Neural progenitor cell (in vitro differentiated cells): ENCODE data around the gene PCNT. TPM values are rescaled to one million over a fixed set of nuclear protein-coding genes. Genes with fewer than 3 reads are reported as not detected.

Experiments used
- DNase-seq: peaks from one replicate; pipeline ENCODE4 v3.0.0-alpha.2; 2016; ENCODE audit warnings: low spot score
- H2AFZ ChIP-seq: fragments of 200-600 bp; sonication (generic); replicated peaks from 2 replicates; pipeline ENCODE4 v1.6.1; 2016; ENCODE audit warnings: antibody characterized with exemption
- H3F3A ChIP-seq: fragments of 200-600 bp; sonication (generic); 2 replicates; pipeline ENCODE4 v1.6.1; 2016; ENCODE audit warnings: antibody characterized with exemption, low read depth
- H3K27ac ChIP-seq: fragments of 200-600 bp; sonication (generic); 2 replicates; pipeline ENCODE4 v1.5.1; 2016; ENCODE audit warnings: mild to moderate bottlenecking
- H3K27me3 ChIP-seq: fragments of 200-600 bp; sonication (generic); 2 replicates; pipeline ENCODE4 v1.6.1; 2016; ENCODE audit warnings: mild to moderate bottlenecking, moderate library complexity
- H3K36me3 ChIP-seq: fragments of 200-600 bp; sonication (generic); 2 replicates; pipeline ENCODE4 v1.5.1; 2016
- H3K4me1 ChIP-seq: fragments of 200-600 bp; sonication (generic); 2 replicates; pipeline ENCODE4 v1.6.1; 2016; ENCODE audit warnings: mixed run types
- H3K4me2 ChIP-seq: fragments of 200-600 bp; sonication (generic); 2 replicates; pipeline ENCODE4 v1.6.1; 2016
- H3K4me3 ChIP-seq: fragments of 200-600 bp; sonication (generic); 2 replicates; pipeline ENCODE4 v1.5.1; 2016
- H3K79me2 ChIP-seq: fragments of 200-600 bp; sonication (generic); 2 replicates; pipeline ENCODE4 v1.6.1; 2016; ENCODE audit warnings: low read depth
- H3K9ac ChIP-seq: fragments of 200-600 bp; sonication (generic); 2 replicates; pipeline ENCODE4 v1.6.1; 2016
- H3K9me3 ChIP-seq: fragments of 200-600 bp; sonication (generic); 2 replicates; pipeline ENCODE4 v1.5.1; 2016; ENCODE audit warnings: low read depth
- H4K20me1 ChIP-seq: fragments of 200-600 bp; sonication (generic); 2 replicates; pipeline ENCODE4 v1.6.1; 2016; ENCODE audit warnings: low read depth
- H3K27ac Mint-ChIP-seq: 3 replicates; pipeline ENCODE4 v1.8.0; 2021; ENCODE audit warnings: mixed read lengths
- H3K27me3 Mint-ChIP-seq: 2 replicates; pipeline ENCODE4 v1.8.0; 2022; ENCODE audit warnings: low read depth, mild to moderate bottlenecking, inconsistent platforms, moderate library complexity, mixed read lengths; ENCODE audit not compliant: insufficient read depth
- H3K36me3 Mint-ChIP-seq: 3 replicates; pipeline ENCODE4 v1.8.0; 2021; ENCODE audit warnings: mixed read lengths
- H3K4me1 Mint-ChIP-seq: 3 replicates; pipeline ENCODE4 v1.8.0; 2021; ENCODE audit warnings: mixed read lengths
- H3K4me3 Mint-ChIP-seq: 3 replicates; pipeline ENCODE4 v1.8.0; 2021; ENCODE audit warnings: mild to moderate bottlenecking, moderate library complexity, mixed read lengths
- H3K9me3 Mint-ChIP-seq: 3 replicates; pipeline ENCODE4 v1.8.0; 2020; ENCODE audit warnings: mixed read lengths
- EZH2 ChIP-seq: fragments of 200-600 bp; sonication (generic); IDR thresholded peaks from 2 replicates; pipeline ENCODE4 v1.6.1; 2017; ENCODE audit warnings: antibody characterized with exemption, mild to moderate bottlenecking, moderate library complexity
- EZH2phosphoT487 ChIP-seq: fragments of 200-600 bp; sonication (generic); IDR thresholded peaks from 2 replicates; pipeline ENCODE4 v1.6.1; 2017; ENCODE audit warnings: antibody characterized with exemption
- total RNA-seq: library from RNA; depleted of rRNA; stranded (reverse); fragments of >200 nt; gene quantifications from 2 replicates; pipeline ENCODE4 v1.2.3, GENCODE V29; 2015; ENCODE audit warnings: low replicate concordance
- TF ChIP-seq, protein P1 (sequence below): fragments of 200-600 bp; sonication (generic); IDR thresholded peaks from 2 replicates; pipeline ENCODE4 v1.5.1; 2017; ENCODE audit warnings: antibody characterized with exemption, mild to moderate bottlenecking

Gene PCNT
- total RNA-seq, 1 donor from 2014 or later: 42.0 TPM

GRCh38 chr21:46299167-46299566, 24.8 kb upstream of the PCNT start:
- Mint-ChIP-seq H3K27ac (no peak overlapping the region), H3K4me3 (no peak overlapping the region), H3K27me3 (peaks cover 5% of the 10 kb centered on the region), H3K9me3 (no peaks in the 10 kb centered on the region), H3K36me3 (peaks cover 26% of the 10 kb centered on the region), H3K4me1 (peaks cover 6% of the 10 kb centered on the region)
- H3K27me3 ChIP-seq: peaks cover 9% of the 10 kb centered on the region
- no peaks in the 10 kb centered on the region for H3K79me2 ChIP-seq
- no peak overlapping the region for H3K4me2 ChIP-seq
- H2AFZ ChIP-seq: no peak overlapping the region
- H3K9me3 ChIP-seq: no peaks in the 10 kb centered on the region
- H3K9ac ChIP-seq: no peak overlapping the region
- no peaks in the 10 kb centered on the region for H3K4me1 ChIP-seq
- H3K4me3 ChIP-seq: no peak overlapping the region
- no peak overlapping the region for H3K27ac ChIP-seq
- peaks cover 12% of the 10 kb centered on the region for H3F3A ChIP-seq
- no peaks in the 10 kb centered on the region for H4K20me1 ChIP-seq
- no peaks in the 10 kb centered on the region for H3K36me3 ChIP-seq
- DNase-seq: no peak
- TF ChIP-seq EZH2phosphoT487 (no peak), EZH2 (no peak)

DNA sequence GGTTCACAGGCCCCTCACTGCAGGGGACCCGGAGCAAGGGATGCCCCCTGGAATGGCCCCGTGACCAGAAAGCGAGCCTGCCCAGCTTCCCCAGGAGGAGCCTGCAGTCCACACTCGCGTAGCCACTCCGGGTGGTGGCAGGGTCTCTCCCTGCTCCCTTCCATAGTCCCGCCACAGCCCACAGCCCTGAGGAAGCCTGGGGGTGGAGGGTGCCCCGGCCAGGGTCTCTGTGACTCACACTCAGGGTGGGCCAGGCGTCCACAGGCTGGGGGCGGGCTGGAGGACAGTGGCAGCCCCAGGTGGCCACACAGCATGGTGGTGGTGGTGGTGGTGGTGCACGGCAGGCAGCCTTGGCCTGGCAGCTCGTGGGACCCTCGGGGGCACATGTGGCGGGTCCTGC, 22.2 kb upstream of the PCNT start:
- no peaks in the 10 kb centered on the region for H3K9me3 ChIP-seq
- peaks cover 9% of the 10 kb centered on the region for H3K27me3 ChIP-seq
- Mint-ChIP-seq H3K27me3 (peaks cover 6% of the 10 kb centered on the region), H3K27ac (no peak overlapping the region), H3K4me1 (no peaks in the 10 kb centered on the region), H3K4me3 (no peak overlapping the region), H3K9me3 (no peaks in the 10 kb centered on the region), H3K36me3 (peaks cover 34% of the 10 kb centered on the region)
- H3K79me2 ChIP-seq: no peaks in the 10 kb centered on the region
- no peak overlapping the region for H3K9ac ChIP-seq
- no peak for TF ChIP-seq EZH2
- TF ChIP-seq, protein P1, sequence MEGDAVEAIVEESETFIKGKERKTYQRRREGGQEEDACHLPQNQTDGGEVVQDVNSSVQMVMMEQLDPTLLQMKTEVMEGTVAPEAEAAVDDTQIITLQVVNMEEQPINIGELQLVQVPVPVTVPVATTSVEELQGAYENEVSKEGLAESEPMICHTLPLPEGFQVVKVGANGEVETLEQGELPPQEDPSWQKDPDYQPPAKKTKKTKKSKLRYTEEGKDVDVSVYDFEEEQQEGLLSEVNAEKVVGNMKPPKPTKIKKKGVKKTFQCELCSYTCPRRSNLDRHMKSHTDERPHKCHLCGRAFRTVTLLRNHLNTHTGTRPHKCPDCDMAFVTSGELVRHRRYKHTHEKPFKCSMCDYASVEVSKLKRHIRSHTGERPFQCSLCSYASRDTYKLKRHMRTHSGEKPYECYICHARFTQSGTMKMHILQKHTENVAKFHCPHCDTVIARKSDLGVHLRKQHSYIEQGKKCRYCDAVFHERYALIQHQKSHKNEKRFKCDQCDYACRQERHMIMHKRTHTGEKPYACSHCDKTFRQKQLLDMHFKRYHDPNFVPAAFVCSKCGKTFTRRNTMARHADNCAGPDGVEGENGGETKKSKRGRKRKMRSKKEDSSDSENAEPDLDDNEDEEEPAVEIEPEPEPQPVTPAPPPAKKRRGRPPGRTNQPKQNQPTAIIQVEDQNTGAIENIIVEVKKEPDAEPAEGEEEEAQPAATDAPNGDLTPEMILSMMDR: no peak
- TF ChIP-seq EZH2phosphoT487: no peak
- no peaks in the 10 kb centered on the region for H3K36me3 ChIP-seq
- H3K4me2 ChIP-seq: no peak overlapping the region
- H3K27ac ChIP-seq: no peak overlapping the region
- no peaks in the 10 kb centered on the region for H3K4me1 ChIP-seq
- no peak overlapping the region for H2AFZ ChIP-seq
- DNase-seq: no peak
- H3K4me3 ChIP-seq: no peak overlapping the region
- peaks cover 3% of the 10 kb centered on the region for H3F3A ChIP-seq
- H4K20me1 ChIP-seq: no peaks in the 10 kb centered on the region

DNA sequence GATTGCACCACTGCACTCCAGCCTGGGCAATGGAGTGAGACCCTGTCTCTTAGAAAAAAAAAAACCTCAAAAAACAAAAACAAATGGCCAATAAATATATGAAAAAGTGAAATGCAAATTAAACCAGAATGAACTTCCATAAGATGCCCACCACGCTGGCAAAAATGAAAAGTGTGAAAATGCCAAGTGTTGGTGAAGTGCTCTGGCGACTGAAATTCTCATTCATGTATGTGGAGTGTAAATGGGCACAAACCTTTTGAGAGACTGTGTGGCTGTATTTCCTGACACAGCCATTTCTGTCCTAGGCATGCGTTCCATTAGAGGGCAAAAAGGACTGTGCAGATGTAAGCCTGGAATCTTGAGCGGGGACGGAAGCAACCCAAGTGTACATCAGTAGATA, 19.5 kb upstream of the PCNT start:
- Mint-ChIP-seq H3K4me3 (no peak overlapping the region), H3K27me3 (peaks cover 4% of the 10 kb centered on the region), H3K27ac (no peak overlapping the region), H3K9me3 (no peaks in the 10 kb centered on the region), H3K36me3 (peaks cover 41% of the 10 kb centered on the region), H3K4me1 (no peaks in the 10 kb centered on the region)
- Histone ChIP-seq H4K20me1 (no peaks in the 10 kb centered on the region), H3K9me3 (no peaks in the 10 kb centered on the region), H3F3A (no peaks in the 10 kb centered on the region), H3K36me3 (no peaks in the 10 kb centered on the region), H3K27me3 (no peaks in the 10 kb centered on the region), H3K4me2 (no peak overlapping the region), H2AFZ (no peak overlapping the region), H3K4me1 (no peaks in the 10 kb centered on the region), H3K4me3 (no peak overlapping the region), H3K79me2 (no peaks in the 10 kb centered on the region), H3K27ac (no peak overlapping the region), H3K9ac (no peak overlapping the region)
- DNase-seq: no peak
- TF ChIP-seq, protein P1: no peak

- no peaks in the 10 kb centered on the region for H3K4me1 Mint-ChIP-seq
- Histone ChIP-seq H2AFZ (no peak overlapping the region), H4K20me1 (no peaks in the 10 kb centered on the region), H3K4me2 (no peak overlapping the region), H3K4me1 (no peaks in the 10 kb centered on the region), H3F3A (no peaks in the 10 kb centered on the region), H3K9ac (no peak overlapping the region), H3K9me3 (no peaks in the 10 kb centered on the region), H3K27me3 (no peaks in the 10 kb centered on the region), H3K79me2 (no peaks in the 10 kb centered on the region), H3K36me3 (no peaks in the 10 kb centered on the region), H3K27ac (no peak overlapping the region), H3K4me3 (no peak overlapping the region)
- peaks cover 38% of the 10 kb centered on the region for H3K36me3 Mint-ChIP-seq
- no peak for DNase-seq
- H3K4me3 Mint-ChIP-seq: no peak overlapping the region
- H3K9me3 Mint-ChIP-seq: no peaks in the 10 kb centered on the region
- H3K27me3 Mint-ChIP-seq: peaks cover 4% of the 10 kb centered on the region
- TF ChIP-seq EZH2phosphoT487 (no peak), EZH2 (no peak)
- TF ChIP-seq, protein P1: no peak
- no peak overlapping the region for H3K27ac Mint-ChIP-seq
Observed at GRCh38 chr21:46304955-46305354, 19.0 kb upstream of the PCNT start.
